Right lobe of liver (tissue), 4 donors: ENCODE data around the gene NRXN2.

Experiments used
- POLR2A ChIP-seq: fragments of 450-650 bp; IDR thresholded peaks from one replicate; pipeline ENCODE4 v1.6.1; 2017; ENCODE audit warnings: antibody characterized with exemption, mild to moderate bottlenecking
- TF ChIP-seq, protein P1 (sequence below), 4 donors: fragments of 200-600 bp in 3 of 4; fragments of 450-650 bp in 1 of 4; IDR thresholded peaks; one replicate each; pipeline versions ENCODE4 v1.5.1 to v1.8.0; 2016 to 2022; ENCODE audit warnings: antibody characterized with exemption in 4 of 4, mild to moderate bottlenecking in 2 of 4
- donor health status: DM: no; HTN: no; CAD: no.
- donor health status: DM: no; HTN: no; CAD: no.
- donor health status: DM: no; HTN: yes; CAD: no.

GRCh38 chr11:64717268-64717578, 5.8 kb downstream of the NRXN2 start:
- TF ChIP-seq, protein P1, sequence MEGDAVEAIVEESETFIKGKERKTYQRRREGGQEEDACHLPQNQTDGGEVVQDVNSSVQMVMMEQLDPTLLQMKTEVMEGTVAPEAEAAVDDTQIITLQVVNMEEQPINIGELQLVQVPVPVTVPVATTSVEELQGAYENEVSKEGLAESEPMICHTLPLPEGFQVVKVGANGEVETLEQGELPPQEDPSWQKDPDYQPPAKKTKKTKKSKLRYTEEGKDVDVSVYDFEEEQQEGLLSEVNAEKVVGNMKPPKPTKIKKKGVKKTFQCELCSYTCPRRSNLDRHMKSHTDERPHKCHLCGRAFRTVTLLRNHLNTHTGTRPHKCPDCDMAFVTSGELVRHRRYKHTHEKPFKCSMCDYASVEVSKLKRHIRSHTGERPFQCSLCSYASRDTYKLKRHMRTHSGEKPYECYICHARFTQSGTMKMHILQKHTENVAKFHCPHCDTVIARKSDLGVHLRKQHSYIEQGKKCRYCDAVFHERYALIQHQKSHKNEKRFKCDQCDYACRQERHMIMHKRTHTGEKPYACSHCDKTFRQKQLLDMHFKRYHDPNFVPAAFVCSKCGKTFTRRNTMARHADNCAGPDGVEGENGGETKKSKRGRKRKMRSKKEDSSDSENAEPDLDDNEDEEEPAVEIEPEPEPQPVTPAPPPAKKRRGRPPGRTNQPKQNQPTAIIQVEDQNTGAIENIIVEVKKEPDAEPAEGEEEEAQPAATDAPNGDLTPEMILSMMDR (IDR thresholded peaks at IDR 0.05), result no peak
- TF ChIP-seq POLR2A, result no peak
